MG63 (cell line): ENCODE measurements around the gene LMF2. TPM values are rescaled to one million over a fixed set of nuclear protein-coding genes. Genes with fewer than 3 reads are reported as not detected.
A peak's percentile ranks its signal among the peaks of the same experiment; 100 is the strongest.

Source experiments
- DNase-seq: peaks from one replicate; pipeline ENCODE4 v3.0.0-alpha.2; 2020
- H3K27me3 ChIP-seq: fragments of 250-450 bp; sonication (Bioruptor Pico); 2 replicates; pipeline ENCODE4 v1.5.1; 2020; ENCODE audit warnings: mild to moderate bottlenecking, moderate library complexity
- H3K36me3 ChIP-seq: fragments of 250-450 bp; sonication (Bioruptor Pico); 2 replicates; pipeline ENCODE4 v1.5.1; 2020; ENCODE audit warnings: mild to moderate bottlenecking, moderate library complexity
- H3K4me3 ChIP-seq: fragments of 250-450 bp; sonication (Bioruptor Pico); 2 replicates; pipeline ENCODE4 v1.5.1; 2020; ENCODE audit warnings: mild to moderate bottlenecking, moderate library complexity
- H3K9me3 ChIP-seq: fragments of 250-450 bp; sonication (Bioruptor Pico); 2 replicates; pipeline ENCODE4 v1.5.1; 2020; ENCODE audit warnings: mild to moderate bottlenecking, moderate library complexity
- total RNA-seq: library from RNA; depleted of rRNA; stranded (reverse); fragments of >200 nt; shearing (Covaris generic); gene quantifications from 2 replicates; pipeline ENCODE4 v1.2.3, GENCODE V29; 2014; ENCODE audit warnings: low replicate concordance

Gene LMF2
- total RNA-seq, 1 experiment from 2014 or later, result 30.3 TPM

DNA sequence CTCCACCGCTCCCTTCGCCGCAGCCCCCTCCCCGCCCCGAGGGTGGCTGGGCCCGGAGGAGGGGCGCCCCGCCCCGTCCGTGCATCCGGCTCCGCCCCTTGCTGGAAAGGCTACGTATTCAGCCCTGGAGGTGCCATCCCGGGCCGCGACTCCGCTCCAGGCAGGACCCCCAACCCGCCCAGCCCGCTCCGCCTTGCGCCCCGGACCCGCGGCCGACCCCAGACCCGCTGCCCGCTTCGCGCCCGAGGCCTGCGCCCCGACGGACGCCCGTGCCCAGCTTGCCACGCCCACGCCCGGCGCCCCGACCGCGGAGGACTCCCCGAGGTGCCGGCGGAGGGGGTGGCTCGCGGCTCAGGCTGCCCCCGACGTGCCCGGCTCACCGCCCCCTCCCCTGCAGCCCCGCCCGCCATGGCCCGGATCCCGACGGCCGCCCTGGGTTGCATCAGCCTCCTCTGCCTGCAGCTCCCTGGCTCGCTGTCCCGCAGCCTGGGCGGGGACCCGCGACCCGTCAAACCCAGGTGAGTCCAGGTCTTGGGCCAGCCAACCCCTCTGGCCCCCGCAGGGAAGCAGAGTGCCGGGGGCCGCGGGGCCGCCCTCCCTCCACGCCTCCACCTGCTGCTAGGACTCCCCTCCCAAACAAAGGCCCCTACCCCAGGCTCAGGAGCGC is 25.9 kb downstream of the LMF2 start, which contains the start of gene ADM2:
Gene ADM2 (plus strand): TSS at position 104 of the 667 bp plus-strand sequence. CDS start 305 bp downstream, at position 409.
- peak within 1 kb of the TSS; percentile 86 for H3K4me3 ChIP-seq
- H3K27me3 ChIP-seq, result no peaks in the 10 kb centered on the region
- H3K9me3 ChIP-seq, result no peaks in the 10 kb centered on the region
- peaks cover 12% of the 10 kb centered on the region for H3K36me3 ChIP-seq
- DNase-seq, result peak; percentile 76

DNA sequence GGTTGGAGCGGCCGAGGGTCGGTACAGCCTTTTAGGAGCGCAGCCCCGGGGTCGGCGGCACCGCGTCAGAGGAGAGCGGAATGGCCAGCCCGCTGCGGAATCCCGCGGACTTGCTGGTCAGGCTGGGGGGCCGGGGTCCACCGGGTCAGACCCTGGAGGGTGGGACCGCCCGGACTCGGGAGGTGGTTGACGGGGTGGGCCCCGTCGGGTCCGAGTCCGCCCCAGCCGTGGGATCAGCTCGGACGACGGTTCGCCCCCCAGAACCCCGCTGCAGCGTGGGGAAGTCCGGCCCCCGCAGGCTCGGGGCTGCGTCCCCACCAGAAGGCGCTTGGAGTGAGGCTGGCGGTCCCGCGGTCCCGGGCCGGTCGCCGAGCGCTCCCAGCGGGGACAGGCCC is 26.5 kb downstream of the LMF2 start:
- Histone ChIP-seq H3K36me3 (peaks cover 12% of the 10 kb centered on the region), H3K4me3 (peak overlapping the region; percentile 86), H3K27me3 (no peaks in the 10 kb centered on the region), H3K9me3 (no peaks in the 10 kb centered on the region)
- DNase-seq, result no peak

DNA sequence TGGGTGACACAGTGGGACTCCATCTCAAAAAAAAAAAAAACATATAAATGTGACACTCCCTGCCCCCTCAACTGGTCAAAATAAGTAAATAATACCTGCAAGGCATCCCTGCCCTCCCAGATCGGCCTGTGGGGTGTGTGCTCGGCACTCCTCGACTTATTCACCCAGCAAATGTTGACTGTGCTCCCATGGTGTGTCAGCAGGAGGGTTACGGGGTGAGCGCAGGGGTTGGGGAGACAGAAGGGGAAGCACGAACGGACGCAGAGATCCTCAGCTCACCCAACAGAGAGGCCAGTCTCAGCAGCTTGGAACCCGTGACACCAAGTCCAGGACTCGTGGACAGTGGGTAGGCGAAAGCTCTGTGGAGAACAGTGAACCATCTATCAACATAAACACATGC is 27.8 kb downstream of the LMF2 start:
- H3K27me3 ChIP-seq, result no peaks in the 10 kb centered on the region
- no peaks in the 10 kb centered on the region for H3K9me3 ChIP-seq
- H3K4me3 ChIP-seq, result no peak overlapping the region
- no peak for DNase-seq
- H3K36me3 ChIP-seq, result peaks cover 12% of the 10 kb centered on the region

DNA sequence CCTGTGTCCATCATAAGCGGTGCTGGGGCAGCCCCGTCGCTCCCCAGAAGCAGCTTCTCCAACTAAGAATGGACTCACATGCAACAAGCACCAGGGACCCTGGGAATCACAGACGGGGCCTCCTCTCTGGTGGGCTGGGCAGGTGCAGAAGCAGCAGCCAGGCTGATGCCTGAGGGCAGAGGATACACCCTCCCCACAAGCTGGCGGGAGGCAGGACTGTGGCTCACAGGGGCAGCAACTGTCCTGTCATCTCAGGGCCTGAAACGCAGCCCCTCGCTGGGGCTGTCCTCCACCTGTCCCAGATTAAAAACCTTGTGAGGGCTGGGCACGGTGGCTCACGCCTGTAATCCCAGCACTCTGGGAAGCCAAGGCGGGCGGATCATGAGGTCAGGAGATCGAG is 29.6 kb downstream of the LMF2 start:
- Histone ChIP-seq H3K4me3 (no peak overlapping the region), H3K27me3 (no peaks in the 10 kb centered on the region), H3K9me3 (no peaks in the 10 kb centered on the region), H3K36me3 (peaks cover 16% of the 10 kb centered on the region)
- DNase-seq, result no peak

DNA sequence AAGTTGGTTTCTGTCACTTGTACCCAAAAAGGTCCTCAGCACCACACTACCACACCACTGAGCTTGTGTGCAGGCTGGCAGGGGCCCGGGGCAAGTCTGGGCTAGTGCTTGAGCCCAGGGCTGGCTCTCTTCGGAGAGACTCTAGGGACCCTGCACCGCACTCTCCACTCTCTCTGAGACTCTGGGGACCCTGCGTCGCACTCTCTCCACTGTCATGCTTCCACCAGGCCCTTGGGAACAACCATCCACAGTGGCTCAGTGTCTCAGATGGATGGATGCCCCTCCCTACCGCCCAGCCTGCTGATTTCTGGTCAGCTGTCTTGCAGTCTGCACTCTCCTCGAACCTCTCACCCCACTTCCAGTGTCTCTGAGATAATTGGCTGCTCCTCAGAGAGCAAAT is 30.6 kb downstream of the LMF2 start:
- no peak overlapping the region for H3K4me3 ChIP-seq
- no peak for DNase-seq
- H3K36me3 ChIP-seq, result peaks cover 13% of the 10 kb centered on the region
- H3K9me3 ChIP-seq, result no peaks in the 10 kb centered on the region
- no peaks in the 10 kb centered on the region for H3K27me3 ChIP-seq

DNA sequence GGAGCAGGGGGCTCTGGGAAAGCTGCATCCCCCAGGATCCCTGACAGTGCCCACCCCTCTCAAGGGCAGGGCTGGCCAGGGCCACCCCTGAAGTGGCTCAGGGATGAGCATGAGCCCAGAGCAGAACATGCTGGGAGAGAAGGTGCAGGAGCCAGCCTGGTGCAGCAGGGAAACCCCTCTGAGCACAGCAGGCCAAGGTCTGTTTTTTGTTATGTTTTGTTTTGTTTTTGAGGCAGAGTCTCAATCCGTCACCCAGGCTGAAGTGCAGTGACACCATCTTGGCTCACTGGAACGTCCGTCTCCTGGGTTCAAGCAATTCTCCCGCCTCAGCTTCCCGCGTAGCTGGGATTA is 31.9 kb downstream of the LMF2 start:
- Histone ChIP-seq H3K9me3 (no peaks in the 10 kb centered on the region), H3K36me3 (peaks cover 12% of the 10 kb centered on the region), H3K4me3 (peak overlapping the region; percentile 50), H3K27me3 (no peaks in the 10 kb centered on the region)
- no peak for DNase-seq

DNA sequence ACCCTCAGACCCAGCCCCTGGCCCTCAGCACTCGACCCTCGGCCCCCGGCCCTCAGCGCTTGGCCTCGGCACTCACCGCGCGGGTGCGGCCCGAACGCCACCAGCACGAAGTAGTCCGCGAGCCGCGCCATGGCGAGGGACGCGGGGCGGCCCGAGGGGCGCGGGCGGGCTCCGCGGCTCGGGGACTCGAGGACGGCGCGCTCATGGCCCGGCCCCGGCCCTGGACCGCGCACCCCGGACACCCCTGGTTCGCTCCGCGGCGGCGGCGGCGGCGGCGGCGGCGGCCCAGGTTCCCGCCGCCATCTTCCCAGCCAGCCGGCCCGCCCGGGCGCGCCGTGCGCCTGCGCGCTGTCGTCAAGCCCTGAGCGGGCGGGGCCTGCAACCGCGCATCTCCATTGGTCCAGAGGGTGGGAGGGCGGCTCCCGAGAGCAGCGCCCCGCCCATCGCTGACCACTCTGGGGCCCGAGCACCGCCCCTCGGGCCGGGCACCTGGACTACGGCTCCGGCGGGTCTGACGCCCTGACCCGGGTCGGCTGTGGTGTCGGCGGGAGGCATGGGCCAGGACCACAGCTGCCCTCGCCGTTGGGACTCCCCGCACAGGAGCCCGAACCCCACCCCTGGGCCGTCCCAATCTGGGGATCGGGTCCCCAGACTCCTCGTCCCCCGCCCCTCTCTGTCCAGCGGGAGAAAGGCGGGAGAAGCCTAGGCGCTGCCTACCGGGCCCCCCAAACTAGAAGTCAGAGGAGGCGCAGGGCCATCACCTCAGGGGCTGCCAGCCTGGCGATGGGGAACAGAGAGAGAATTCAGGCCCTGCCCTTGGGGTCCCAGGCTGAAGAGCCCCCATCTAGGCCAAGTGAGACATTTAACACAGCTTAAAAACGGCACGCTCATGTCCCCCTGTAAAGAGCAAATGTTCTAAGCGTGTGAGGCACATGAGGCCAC is 32.5 kb downstream of the LMF2 start, which contains the start of gene SBF1:
Gene SBF1 (minus strand): TSS at position 326 of the 942 bp plus-strand sequence. CDS start 195 bp downstream, at position 131.
- peak; percentile 89 for DNase-seq
- peak within 1 kb of the TSS; percentile 63 for H3K4me3 ChIP-seq
- H3K36me3 ChIP-seq, result peaks cover 12% of the 10 kb centered on the region
- H3K27me3 ChIP-seq, result no peaks in the 10 kb centered on the region
- H3K9me3 ChIP-seq, result no peaks in the 10 kb centered on the region

DNA sequence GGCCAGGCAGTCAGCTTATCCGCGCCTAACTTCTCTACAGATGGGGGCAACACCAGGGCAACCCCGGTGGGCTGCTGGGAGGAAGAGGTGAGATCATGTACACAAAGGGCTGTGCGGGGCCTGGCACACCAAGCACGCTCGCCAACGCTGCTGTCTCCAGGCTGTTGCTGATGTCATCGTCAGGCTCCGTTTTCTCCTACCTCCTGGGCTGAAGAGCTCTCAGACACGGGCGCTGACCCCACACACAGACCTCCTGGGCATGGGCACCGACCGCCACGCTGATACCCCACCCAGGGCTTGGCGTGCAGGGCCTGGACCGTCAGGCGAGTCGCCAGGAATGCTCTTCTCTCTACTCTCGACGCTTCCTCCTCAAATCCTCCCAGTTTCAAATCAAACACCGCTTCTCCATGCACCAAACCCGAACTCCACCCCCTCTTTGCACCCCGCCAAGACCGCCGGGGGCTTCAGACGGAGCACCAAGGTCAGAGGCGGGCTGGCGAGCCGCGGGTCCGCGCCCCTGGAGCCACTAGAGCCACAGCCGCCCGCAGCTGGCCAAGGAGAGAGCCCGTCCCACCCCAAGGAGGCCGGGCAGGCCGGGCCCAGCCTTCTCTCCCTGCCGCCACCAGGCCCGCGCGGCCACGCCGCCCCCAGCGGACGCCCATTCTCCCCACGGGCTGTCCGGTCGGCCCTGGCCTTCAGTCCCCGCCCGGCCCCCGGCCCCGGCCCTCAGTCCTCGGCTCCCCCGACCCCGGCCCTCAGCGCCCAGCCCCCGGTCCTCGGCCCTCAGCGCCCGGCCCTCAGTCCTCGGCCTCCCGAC is 33.4 kb downstream of the LMF2 start:
- Histone ChIP-seq H3K9me3 (no peaks in the 10 kb centered on the region), H3K36me3 (peaks cover 12% of the 10 kb centered on the region), H3K27me3 (no peaks in the 10 kb centered on the region), H3K4me3 (peak overlapping the region; percentile 63)
- DNase-seq, result peak; percentile 59

DNA sequence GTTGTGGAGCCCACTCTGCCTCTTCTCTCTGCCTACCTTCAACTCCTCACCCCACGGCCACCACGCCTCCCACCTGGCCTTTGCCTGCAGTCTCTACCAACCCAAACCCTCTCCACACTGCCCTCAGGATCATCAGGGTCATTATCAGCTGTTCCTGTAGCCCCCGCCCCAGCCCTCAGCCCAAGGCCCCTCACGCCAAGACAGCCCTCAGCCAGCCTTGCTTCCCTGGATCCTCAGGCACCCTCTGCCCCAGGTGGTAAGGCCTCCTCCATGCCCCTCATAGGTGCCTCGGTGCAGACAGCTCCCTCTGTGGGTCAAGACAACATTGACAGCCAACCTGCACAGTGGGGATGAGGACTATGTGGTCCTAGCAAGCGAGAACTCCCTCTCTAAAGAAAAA is 34.4 kb downstream of the LMF2 start:
- H3K4me3 ChIP-seq, result peak overlapping the region; percentile 63
- DNase-seq, result no peak
- H3K27me3 ChIP-seq, result no peaks in the 10 kb centered on the region
- H3K9me3 ChIP-seq, result no peaks in the 10 kb centered on the region
- peaks cover 14% of the 10 kb centered on the region for H3K36me3 ChIP-seq

DNA sequence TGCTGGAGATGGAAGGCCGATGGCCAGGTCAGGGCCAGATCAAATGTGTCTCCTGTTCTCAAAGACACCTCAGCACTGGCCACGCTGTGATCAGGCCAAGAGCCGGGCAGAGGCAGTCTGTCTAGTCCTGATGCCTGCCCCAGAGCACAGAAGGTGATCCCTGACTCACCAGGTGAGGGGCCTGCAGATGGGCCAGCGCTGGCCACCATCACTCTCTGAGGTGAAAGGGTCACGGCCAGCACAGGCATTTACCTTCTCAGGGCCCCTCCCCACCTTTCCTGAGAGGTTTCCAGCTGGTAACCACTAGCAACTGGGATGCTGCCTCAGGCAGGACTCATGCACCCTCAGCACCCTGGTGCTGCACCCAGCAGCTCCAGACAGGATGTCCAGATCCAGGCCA is 35.5 kb downstream of the LMF2 start:
- Histone ChIP-seq H3K4me3 (no peak overlapping the region), H3K27me3 (no peaks in the 10 kb centered on the region), H3K36me3 (peaks cover 16% of the 10 kb centered on the region), H3K9me3 (no peaks in the 10 kb centered on the region)
- DNase-seq, result no peak

DNA sequence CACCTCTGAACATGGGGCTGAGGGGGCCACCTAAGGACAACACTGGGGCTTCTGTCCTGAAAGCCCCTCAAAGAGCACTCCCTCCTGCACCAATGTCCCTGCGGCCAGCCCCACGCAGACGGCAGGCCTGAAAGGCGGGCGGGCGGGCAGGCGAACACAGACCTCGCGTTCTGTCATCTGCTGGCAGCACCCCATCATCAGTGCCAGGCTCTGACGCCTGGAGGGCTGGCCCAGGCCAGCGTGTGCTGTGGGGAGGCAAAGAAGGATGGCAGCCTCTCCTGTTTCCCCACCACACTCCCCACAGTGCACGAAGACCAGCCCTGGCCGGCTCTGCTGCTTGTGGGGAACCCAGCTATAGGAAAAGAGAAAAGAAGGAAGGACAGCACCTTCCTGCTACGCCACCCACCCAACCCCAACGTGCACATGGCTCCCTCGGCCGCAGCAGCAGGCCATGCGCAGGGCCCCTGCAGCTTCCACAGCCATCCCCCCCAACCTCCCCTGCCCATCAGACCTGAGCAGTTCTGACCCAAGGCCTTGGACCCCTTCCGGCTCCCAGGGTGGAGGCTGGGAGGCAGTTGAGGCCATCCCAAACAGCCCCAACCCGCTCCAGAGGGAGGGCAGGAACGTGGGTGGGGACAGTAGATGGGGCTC is 36.2 kb downstream of the LMF2 start:
- no peak overlapping the region for H3K4me3 ChIP-seq
- peaks cover 16% of the 10 kb centered on the region for H3K36me3 ChIP-seq
- no peak for DNase-seq
- H3K9me3 ChIP-seq, result no peaks in the 10 kb centered on the region
- no peaks in the 10 kb centered on the region for H3K27me3 ChIP-seq

DNA sequence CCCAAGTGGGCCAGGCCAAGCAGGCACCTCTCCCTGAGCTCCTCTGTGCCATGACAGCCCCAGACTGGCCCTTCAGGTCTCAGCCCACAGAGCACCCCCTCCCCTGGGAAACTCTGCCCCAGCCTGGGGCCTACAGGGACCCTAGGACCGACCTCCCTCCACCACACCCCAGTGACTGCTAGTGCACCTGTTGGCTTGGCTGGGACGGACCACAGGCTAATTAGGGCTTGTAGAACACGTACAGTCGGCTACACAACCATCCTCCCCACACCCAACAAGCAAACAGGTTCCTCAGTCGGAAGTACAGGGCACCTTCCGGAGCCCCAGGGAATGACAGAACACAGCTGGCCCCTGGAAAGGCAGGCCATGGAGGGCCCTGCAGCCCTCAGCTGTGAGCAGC is 37.0 kb downstream of the LMF2 start:
- H3K36me3 ChIP-seq, result peaks cover 16% of the 10 kb centered on the region
- no peaks in the 10 kb centered on the region for H3K9me3 ChIP-seq
- no peak for DNase-seq
- no peak overlapping the region for H3K4me3 ChIP-seq
- H3K27me3 ChIP-seq, result no peaks in the 10 kb centered on the region

DNA sequence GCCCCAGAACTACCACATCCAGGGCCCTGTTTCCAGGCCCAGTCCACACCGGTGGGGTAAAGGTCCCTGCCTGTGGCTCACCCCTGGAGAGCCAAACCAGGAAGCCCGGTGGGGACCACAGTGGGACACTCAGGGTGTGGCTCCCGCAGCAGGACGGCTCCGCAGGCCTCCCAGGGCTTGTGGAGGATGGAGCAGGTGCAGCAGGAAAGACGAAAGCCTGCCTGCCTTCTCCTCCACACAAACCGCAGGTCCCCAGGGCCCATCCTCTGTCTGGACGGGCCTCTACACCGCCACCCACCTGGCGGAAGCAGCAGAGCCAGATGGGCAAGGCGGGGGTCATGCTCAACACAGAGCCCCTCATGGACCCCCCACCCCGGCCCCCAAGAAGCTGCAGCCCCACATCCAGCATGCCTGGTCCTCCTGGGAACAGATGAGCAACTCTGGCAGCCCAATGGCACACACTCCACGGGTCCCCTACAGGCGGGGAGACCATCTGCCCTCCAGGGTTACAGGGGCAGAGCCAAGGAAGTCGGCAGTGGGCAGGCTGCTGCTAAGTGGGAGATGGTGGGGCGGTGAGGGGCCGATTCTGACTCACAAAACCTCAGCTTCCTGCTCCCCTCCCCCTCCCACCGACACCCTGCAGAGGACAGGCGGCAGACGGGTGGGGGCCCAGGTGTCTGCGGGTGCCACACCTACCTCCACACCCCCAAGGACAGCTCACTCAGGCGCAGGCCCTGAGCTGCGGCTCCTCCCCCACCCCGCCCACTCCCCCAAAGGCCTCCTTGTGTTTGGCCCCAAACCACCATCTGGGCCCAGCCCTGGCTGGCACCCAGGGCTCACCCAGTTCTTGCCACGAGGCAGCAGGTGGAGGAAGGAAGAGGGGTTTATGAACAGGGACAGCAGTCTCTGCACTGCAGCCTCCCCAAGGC is 37.9 kb downstream of the LMF2 start:
- Histone ChIP-seq H3K27me3 (no peaks in the 10 kb centered on the region), H3K36me3 (peaks cover 16% of the 10 kb centered on the region), H3K9me3 (no peaks in the 10 kb centered on the region), H3K4me3 (no peak overlapping the region)
- peak; percentile 56 for DNase-seq

DNA sequence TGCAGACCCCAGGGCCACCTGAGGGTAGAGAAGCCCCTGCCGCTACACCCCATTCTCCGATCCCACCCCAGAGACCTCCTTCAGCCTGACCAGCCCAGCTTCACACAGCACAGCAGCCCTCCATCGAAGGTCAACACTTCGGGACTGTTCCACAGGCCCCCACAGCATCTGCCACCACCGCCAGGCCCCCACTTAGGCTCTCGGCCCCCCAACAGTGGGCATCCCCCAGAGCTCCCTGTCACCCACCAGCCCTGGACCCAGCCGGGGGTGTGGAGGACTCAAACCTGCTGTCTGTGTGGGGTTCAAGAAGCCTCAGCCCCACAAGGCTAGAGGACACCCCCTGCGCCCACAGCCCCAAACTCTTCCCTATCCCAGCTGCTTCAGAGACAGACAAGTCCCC is 38.9 kb downstream of the LMF2 start:
- Histone ChIP-seq H3K36me3 (peaks cover 21% of the 10 kb centered on the region), H3K4me3 (no peak overlapping the region), H3K27me3 (no peaks in the 10 kb centered on the region), H3K9me3 (no peaks in the 10 kb centered on the region)
- DNase-seq, result no peak

DNA sequence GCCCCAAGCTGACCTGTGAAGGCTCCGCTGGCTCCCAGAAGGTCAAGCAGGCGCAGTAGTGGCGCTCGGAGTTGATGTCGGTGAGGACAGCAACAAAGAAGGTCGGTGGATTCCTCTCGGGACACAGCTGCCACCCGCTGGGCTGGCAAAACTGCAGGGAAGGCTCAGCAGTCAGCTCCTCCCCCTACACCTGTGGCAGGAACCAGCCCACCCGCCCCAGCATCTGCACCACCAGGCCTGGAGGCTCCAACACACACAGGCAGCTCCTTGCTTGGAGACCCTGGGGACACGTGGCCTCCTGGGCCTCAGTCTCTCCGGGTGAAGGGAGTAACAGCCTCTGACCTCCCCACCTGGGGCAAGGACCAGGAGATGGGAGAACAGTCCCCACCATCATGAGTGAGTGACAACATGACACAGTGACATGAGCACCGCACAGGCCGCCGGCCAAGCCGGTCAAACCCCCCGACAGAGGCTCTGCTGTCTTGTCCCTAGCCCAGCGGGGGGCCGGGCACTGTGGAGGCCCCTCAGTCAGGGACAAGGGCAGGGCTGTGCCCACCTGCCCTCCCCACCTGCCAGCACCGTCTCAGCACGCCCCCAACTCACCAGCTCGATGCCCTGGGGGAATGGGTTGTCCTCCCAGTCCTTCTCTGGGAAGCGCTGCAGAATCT is 39.6 kb downstream of the LMF2 start:
- no peaks in the 10 kb centered on the region for H3K27me3 ChIP-seq
- H3K36me3 ChIP-seq, result peaks cover 18% of the 10 kb centered on the region

More for the DNA sequence above, 39.6 kb downstream of the LMF2 start:
- DNase-seq, result no peak
- no peak overlapping the region for H3K4me3 ChIP-seq
- no peaks in the 10 kb centered on the region for H3K9me3 ChIP-seq
